GM23338 (cell line): ENCODE results near the gene HRH3. TPM values are rescaled to one million over a fixed set of nuclear protein-coding genes. Genes with fewer than 3 reads are reported as not detected.
A peak's percentile ranks its signal among the peaks of the same experiment; 100 is the strongest.

Experiments used
- ATAC-seq: fragments of 200-7000 bp; cut with Tn5 transposase; 3 replicates; pipeline ENCODE4 v1.9.1; 2020
- DNase-seq: peaks from one replicate; pipeline ENCODE4 v3.0.0-alpha.2; 2015; ENCODE audit warnings: low spot score
- H2AFZ ChIP-seq: fragments of 200-600 bp; sonication (generic); 2 replicates; pipeline ENCODE4 v1.8.0; 2016; ENCODE audit warnings: antibody characterized with exemption, mild to moderate bottlenecking, moderate library complexity
- H3F3A ChIP-seq: fragments of 200-600 bp; sonication (generic); replicated peaks from 2 replicates; pipeline ENCODE4 v1.8.0; 2017; ENCODE audit warnings: antibody characterized with exemption, mixed run types, low read depth
- H3K27ac ChIP-seq: fragments of 200-600 bp; sonication (generic); 2 replicates; pipeline ENCODE4 v1.6.1; 2016; ENCODE audit warnings: low read depth
- H3K27me3 ChIP-seq: fragments of 200-600 bp; sonication (generic); 2 replicates; pipeline ENCODE4 v1.8.0; 2016; ENCODE audit warnings: mild to moderate bottlenecking, mixed run types, moderate library complexity; ENCODE audit not compliant: insufficient read depth
- H3K36me3 ChIP-seq: fragments of 200-600 bp; sonication (generic); 2 replicates; pipeline ENCODE4 v1.8.0; 2016; ENCODE audit warnings: mild to moderate bottlenecking; ENCODE audit not compliant: insufficient read depth
- H3K4me1 ChIP-seq: fragments of 200-600 bp; sonication (generic); 2 replicates; pipeline ENCODE4 v1.8.0; 2016; ENCODE audit warnings: mild to moderate bottlenecking, moderate library complexity; ENCODE audit not compliant: insufficient read depth
- H3K4me2 ChIP-seq: fragments of 200-600 bp; sonication (generic); 2 replicates; pipeline ENCODE4 v1.7.1; 2017; ENCODE audit warnings: mixed run types
- H3K4me3 ChIP-seq: fragments of 200-600 bp; sonication (generic); 2 replicates; pipeline ENCODE4 v1.6.1; 2016; ENCODE audit warnings: mixed run types
- H3K79me2 ChIP-seq: fragments of 200-600 bp; sonication (generic); replicated peaks from 2 replicates; pipeline ENCODE4 v1.8.0; 2017; ENCODE audit warnings: mild to moderate bottlenecking; ENCODE audit not compliant: insufficient read depth
- H3K9me2 ChIP-seq: fragments of 200-600 bp; sonication (generic); 2 replicates; pipeline ENCODE4 v1.8.0; 2017; ENCODE audit not compliant: insufficient read depth
- H4K20me1 ChIP-seq: fragments of 200-600 bp; sonication (generic); replicated peaks from 2 replicates; pipeline ENCODE4 v1.8.0; 2017; ENCODE audit warnings: mild to moderate bottlenecking; ENCODE audit not compliant: insufficient read depth
- H3K27ac Mint-ChIP-seq: 2 replicates; pipeline ENCODE4 v1.8.0; 2020; ENCODE audit warnings: inconsistent platforms, mild to moderate bottlenecking, moderate library complexity, mixed read lengths
- H3K27me3 Mint-ChIP-seq: 3 replicates; pipeline ENCODE4 v1.8.0; 2022; ENCODE audit warnings: low read depth, mild to moderate bottlenecking, moderate library complexity, mixed read lengths, inconsistent platforms; ENCODE audit not compliant: insufficient read depth, poor library complexity
- H3K36me3 Mint-ChIP-seq: 3 replicates; pipeline ENCODE4 v1.8.0; 2021; ENCODE audit warnings: low read depth, mild to moderate bottlenecking, inconsistent platforms, moderate library complexity, mixed read lengths
- H3K4me1 Mint-ChIP-seq: 3 replicates; pipeline ENCODE4 v1.8.0; 2020; ENCODE audit warnings: mild to moderate bottlenecking, inconsistent platforms, mixed read lengths
- H3K4me3 Mint-ChIP-seq: 3 replicates; pipeline ENCODE4 v1.8.0; 2021; ENCODE audit warnings: moderate library complexity, mild to moderate bottlenecking, inconsistent platforms, mixed read lengths
- H3K9me3 Mint-ChIP-seq: 3 replicates; pipeline ENCODE4 v1.8.0; 2020; ENCODE audit warnings: moderate library complexity, mild to moderate bottlenecking, inconsistent platforms, mixed read lengths
- CREB1 ChIP-seq: fragments of 250-450 bp; sonication (Bioruptor Pico); IDR thresholded peaks from 2 replicates; pipeline ENCODE4 v1.5.0; 2020; ENCODE audit warnings: low read depth, mild to moderate bottlenecking, moderate library complexity
- EZH2 ChIP-seq: fragments of 200-600 bp; sonication (generic); IDR thresholded peaks from one replicate; pipeline ENCODE4 v1.8.0; 2017; ENCODE audit warnings: antibody characterized with exemption, mild to moderate bottlenecking, low read depth; ENCODE audit not compliant: unreplicated experiment
- NANOG ChIP-seq: IDR thresholded peaks from 2 replicates; pipeline ENCODE4 v1.6.1; 2016; ENCODE audit warnings: antibody characterized with exemption, borderline replicate concordance
- POLR2AphosphoS5 ChIP-seq: IDR thresholded peaks from 2 replicates; pipeline ENCODE4 v1.6.1; 2016; ENCODE audit warnings: antibody characterized with exemption, low read depth
- ZNF331 ChIP-seq: fragments of 250-450 bp; sonication (Bioruptor Pico); IDR thresholded peaks from 2 replicates; pipeline ENCODE4 v1.5.0; 2020; ENCODE audit warnings: low read depth, mild to moderate bottlenecking, moderate library complexity
- polyA plus RNA-seq: library from polyadenylated mRNA; unstranded; fragments of >200 nt; fragmentation: Nextera tagmentation; extraction: Ambion mirVana; gene quantifications from 2 replicates; pipeline ENCODE4 v1.2.1, GENCODE V29; 2016
- total RNA-seq: library from RNA; depleted of rRNA; stranded (reverse); fragments of >200 nt; shearing (Covaris generic); gene quantifications from 2 replicates; pipeline ENCODE4 v1.2.3, GENCODE V29; 2014
- TF ChIP-seq, protein P1 (sequence below), 2 experiments: fragments of 200-600 bp in 1 of 2; sonication (generic) in 1 of 2; conservative IDR thresholded peaks; 2 replicates each; pipeline versions ENCODE4 v1.5.1 to v1.6.1; 2016 to 2017; ENCODE audit warnings: antibody characterized with exemption in 2 of 2, low read depth in 2 of 2, mild to moderate bottlenecking in 2 of 2, moderate library complexity in 1 of 2
- TF ChIP-seq, protein P2 (sequence below): IDR thresholded peaks from one replicate; pipeline ENCODE4 v1.6.1; 2018; ENCODE audit warnings: antibody characterized with exemption; ENCODE audit not compliant: unreplicated experiment
- TF ChIP-seq, protein P3 (sequence below): fragments of 250-450 bp; sonication (Bioruptor Pico); IDR thresholded peaks from 2 replicates; pipeline ENCODE4 v1.5.0; 2020; ENCODE audit warnings: mild to moderate bottlenecking, moderate library complexity
- TF ChIP-seq, protein P4 (sequence below): IDR thresholded peaks from 2 replicates; pipeline ENCODE4 v1.6.1; 2016; ENCODE audit warnings: antibody characterized with exemption

Gene HRH3
- total and polyA plus RNA-seq, 2 experiments from 2014 or later, result 1.5 to 5.2 TPM

DNA sequence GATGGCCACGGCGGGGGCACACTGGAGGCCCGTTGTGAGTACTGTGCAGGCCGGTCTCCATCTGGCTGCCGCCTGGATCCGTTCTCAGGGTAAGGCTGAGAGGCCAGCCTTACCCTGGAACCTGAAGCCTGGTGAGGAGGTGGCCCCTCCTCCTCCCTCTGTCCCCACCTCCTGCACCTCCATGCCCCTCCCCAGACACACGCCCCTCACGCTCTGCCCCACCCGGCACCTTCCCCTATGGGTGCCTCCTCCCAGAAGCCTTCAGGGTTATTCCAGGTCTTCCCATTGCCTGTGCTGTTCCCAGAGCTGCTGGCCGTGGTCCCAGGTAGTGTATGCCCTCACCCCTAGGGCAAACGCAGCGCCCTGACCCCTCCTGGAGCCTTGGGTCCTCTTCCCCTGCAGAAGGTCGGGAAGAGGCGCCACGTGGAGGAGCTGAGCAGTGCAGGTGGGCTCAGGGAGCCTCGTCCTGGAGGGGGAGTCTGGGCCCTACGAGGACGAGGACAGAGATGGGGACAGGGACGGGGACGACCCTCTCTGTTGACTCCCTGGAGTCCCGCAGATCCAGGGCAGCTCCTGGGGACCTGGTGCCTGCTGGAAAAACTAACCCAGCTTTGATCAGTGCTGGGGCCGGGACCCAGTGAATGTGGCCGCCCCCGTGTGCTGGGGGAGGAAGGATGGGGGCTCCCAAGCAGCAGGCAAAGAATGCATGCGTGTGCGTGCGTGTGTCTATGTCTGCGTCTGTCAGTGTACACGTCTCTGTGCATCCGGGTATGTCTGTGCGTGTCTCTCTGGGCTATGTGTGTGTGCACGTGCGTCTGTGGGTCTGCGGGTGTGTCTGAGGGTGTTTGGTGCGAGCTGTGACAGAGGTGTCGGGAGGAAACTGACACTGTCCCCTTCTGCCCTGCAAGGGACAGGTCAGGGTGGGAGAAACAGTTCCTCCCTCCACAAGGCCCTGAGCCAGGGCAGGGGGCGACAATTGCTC, 8.2 kb upstream of the HRH3 start:
- H3K9me3 Mint-ChIP-seq, result no peaks in the 10 kb centered on the region
- TF ChIP-seq CREB1 (CRISPR knock-in tag), result no peak
- TF ChIP-seq, protein P1, sequence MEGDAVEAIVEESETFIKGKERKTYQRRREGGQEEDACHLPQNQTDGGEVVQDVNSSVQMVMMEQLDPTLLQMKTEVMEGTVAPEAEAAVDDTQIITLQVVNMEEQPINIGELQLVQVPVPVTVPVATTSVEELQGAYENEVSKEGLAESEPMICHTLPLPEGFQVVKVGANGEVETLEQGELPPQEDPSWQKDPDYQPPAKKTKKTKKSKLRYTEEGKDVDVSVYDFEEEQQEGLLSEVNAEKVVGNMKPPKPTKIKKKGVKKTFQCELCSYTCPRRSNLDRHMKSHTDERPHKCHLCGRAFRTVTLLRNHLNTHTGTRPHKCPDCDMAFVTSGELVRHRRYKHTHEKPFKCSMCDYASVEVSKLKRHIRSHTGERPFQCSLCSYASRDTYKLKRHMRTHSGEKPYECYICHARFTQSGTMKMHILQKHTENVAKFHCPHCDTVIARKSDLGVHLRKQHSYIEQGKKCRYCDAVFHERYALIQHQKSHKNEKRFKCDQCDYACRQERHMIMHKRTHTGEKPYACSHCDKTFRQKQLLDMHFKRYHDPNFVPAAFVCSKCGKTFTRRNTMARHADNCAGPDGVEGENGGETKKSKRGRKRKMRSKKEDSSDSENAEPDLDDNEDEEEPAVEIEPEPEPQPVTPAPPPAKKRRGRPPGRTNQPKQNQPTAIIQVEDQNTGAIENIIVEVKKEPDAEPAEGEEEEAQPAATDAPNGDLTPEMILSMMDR (conservative IDR thresholded peaks at IDR 0.05; ENCODE audit: low read depth in 2 of 2), result 0 out of 4 replicates have a peak, but pooled peaks of 1 of the 2 experiments have one; percentile 8
- TF ChIP-seq ZNF331 (CRISPR knock-in tag), result no peak
- TF ChIP-seq, protein P2, sequence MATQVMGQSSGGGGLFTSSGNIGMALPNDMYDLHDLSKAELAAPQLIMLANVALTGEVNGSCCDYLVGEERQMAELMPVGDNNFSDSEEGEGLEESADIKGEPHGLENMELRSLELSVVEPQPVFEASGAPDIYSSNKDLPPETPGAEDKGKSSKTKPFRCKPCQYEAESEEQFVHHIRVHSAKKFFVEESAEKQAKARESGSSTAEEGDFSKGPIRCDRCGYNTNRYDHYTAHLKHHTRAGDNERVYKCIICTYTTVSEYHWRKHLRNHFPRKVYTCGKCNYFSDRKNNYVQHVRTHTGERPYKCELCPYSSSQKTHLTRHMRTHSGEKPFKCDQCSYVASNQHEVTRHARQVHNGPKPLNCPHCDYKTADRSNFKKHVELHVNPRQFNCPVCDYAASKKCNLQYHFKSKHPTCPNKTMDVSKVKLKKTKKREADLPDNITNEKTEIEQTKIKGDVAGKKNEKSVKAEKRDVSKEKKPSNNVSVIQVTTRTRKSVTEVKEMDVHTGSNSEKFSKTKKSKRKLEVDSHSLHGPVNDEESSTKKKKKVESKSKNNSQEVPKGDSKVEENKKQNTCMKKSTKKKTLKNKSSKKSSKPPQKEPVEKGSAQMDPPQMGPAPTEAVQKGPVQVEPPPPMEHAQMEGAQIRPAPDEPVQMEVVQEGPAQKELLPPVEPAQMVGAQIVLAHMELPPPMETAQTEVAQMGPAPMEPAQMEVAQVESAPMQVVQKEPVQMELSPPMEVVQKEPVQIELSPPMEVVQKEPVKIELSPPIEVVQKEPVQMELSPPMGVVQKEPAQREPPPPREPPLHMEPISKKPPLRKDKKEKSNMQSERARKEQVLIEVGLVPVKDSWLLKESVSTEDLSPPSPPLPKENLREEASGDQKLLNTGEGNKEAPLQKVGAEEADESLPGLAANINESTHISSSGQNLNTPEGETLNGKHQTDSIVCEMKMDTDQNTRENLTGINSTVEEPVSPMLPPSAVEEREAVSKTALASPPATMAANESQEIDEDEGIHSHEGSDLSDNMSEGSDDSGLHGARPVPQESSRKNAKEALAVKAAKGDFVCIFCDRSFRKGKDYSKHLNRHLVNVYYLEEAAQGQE, result no peak
- TF ChIP-seq, protein P3, sequence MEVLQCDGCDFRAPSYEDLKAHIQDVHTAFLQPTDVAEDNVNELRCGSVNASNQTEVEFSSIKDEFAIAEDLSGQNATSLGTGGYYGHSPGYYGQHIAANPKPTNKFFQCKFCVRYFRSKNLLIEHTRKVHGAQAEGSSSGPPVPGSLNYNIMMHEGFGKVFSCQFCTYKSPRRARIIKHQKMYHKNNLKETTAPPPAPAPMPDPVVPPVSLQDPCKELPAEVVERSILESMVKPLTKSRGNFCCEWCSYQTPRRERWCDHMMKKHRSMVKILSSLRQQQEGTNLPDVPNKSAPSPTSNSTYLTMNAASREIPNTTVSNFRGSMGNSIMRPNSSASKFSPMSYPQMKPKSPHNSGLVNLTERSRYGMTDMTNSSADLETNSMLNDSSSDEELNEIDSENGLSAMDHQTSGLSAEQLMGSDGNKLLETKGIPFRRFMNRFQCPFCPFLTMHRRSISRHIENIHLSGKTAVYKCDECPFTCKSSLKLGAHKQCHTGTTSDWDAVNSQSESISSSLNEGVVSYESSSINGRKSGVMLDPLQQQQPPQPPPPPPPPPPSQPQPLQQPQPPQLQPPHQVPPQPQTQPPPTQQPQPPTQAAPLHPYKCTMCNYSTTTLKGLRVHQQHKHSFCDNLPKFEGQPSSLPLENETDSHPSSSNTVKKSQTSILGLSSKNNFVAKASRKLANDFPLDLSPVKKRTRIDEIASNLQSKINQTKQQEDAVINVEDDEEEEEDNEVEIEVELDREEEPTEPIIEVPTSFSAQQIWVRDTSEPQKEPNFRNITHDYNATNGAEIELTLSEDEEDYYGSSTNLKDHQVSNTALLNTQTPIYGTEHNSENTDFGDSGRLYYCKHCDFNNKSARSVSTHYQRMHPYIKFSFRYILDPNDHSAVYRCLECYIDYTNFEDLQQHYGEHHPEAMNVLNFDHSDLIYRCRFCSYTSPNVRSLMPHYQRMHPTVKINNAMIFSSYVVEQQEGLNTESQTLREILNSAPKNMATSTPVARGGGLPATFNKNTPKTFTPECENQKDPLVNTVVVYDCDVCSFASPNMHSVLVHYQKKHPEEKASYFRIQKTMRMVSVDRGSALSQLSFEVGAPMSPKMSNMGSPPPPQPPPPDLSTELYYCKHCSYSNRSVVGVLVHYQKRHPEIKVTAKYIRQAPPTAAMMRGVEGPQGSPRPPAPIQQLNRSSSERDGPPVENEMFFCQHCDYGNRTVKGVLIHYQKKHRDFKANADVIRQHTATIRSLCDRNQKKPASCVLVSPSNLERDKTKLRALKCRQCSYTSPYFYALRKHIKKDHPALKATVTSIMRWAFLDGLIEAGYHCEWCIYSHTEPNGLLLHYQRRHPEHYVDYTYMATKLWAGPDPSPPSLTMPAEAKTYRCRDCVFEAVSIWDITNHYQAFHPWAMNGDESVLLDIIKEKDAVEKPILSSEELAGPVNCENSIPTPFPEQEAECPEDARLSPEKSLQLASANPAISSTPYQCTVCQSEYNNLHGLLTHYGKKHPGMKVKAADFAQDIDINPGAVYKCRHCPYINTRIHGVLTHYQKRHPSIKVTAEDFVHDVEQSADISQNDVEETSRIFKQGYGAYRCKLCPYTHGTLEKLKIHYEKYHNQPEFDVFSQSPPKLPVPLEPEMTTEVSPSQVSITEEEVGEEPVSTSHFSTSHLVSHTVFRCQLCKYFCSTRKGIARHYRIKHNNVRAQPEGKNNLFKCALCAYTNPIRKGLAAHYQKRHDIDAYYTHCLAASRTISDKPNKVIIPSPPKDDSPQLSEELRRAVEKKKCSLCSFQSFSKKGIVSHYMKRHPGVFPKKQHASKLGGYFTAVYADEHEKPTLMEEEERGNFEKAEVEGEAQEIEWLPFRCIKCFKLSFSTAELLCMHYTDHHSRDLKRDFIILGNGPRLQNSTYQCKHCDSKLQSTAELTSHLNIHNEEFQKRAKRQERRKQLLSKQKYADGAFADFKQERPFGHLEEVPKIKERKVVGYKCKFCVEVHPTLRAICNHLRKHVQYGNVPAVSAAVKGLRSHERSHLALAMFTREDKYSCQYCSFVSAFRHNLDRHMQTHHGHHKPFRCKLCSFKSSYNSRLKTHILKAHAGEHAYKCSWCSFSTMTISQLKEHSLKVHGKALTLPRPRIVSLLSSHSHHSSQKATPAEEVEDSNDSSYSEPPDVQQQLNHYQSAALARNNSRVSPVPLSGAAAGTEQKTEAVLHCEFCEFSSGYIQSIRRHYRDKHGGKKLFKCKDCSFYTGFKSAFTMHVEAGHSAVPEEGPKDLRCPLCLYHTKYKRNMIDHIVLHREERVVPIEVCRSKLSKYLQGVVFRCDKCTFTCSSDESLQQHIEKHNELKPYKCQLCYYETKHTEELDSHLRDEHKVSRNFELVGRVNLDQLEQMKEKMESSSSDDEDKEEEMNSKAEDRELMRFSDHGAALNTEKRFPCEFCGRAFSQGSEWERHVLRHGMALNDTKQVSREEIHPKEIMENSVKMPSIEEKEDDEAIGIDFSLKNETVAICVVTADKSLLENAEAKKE (CRISPR knock-in tag), result no peak
- TF ChIP-seq, protein P4, sequence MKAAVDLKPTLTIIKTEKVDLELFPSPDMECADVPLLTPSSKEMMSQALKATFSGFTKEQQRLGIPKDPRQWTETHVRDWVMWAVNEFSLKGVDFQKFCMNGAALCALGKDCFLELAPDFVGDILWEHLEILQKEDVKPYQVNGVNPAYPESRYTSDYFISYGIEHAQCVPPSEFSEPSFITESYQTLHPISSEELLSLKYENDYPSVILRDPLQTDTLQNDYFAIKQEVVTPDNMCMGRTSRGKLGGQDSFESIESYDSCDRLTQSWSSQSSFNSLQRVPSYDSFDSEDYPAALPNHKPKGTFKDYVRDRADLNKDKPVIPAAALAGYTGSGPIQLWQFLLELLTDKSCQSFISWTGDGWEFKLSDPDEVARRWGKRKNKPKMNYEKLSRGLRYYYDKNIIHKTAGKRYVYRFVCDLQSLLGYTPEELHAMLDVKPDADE, result no peak
- peak; percentile 42; the same call in 1 of the 2 replicates for TF ChIP-seq POLR2AphosphoS5
- no peak for TF ChIP-seq EZH2
- TF ChIP-seq NANOG, result no peak
- DNase-seq, result peak; percentile 60
- no peaks in the 10 kb centered on the region for H3K9me2 ChIP-seq
- peak; percentile 92 for ATAC-seq
- no peaks in the 10 kb centered on the region for H3K27me3 ChIP-seq
- peak overlapping the region; percentile 81 for H2AFZ ChIP-seq
- no peak overlapping the region for H3K4me3 ChIP-seq
- H4K20me1 ChIP-seq, result no peaks in the 10 kb centered on the region
- H3K27ac ChIP-seq, result no peak overlapping the region
- H3K27me3 Mint-ChIP-seq, result no peaks in the 10 kb centered on the region
- no peaks in the 10 kb centered on the region for H3K79me2 ChIP-seq
- no peak overlapping the region for H3K4me2 ChIP-seq
- no peaks in the 10 kb centered on the region for H3K4me1 ChIP-seq
- no peaks in the 10 kb centered on the region; the same call in 2 of the 3 replicates for H3K36me3 Mint-ChIP-seq
- H3K36me3 ChIP-seq, result no peaks in the 10 kb centered on the region
- no peak overlapping the region for H3K4me3 Mint-ChIP-seq
- H3K27ac Mint-ChIP-seq, result no peak overlapping the region
- peaks cover 11% of the 10 kb centered on the region for H3K4me1 Mint-ChIP-seq
- H3F3A ChIP-seq, result no peaks in the 10 kb centered on the region
